WERI-Rb-1 (cell line): ENCODE data around the gene PSD2.

ENCODE experiments used
- DNase-seq: peaks from one replicate; pipeline ENCODE4 v3.0.0-alpha.2; 2020
- H3K27ac ChIP-seq: fragments of 250-450 bp; sonication (Bioruptor Pico); 2 replicates; pipeline ENCODE4 v1.5.1; 2020; ENCODE audit warnings: mild to moderate bottlenecking, moderate library complexity
- H3K27me3 ChIP-seq: fragments of 250-450 bp; sonication (Bioruptor Pico); 2 replicates; pipeline ENCODE4 v1.5.1; 2021; ENCODE audit warnings: mild to moderate bottlenecking, low read depth, moderate library complexity; ENCODE audit not compliant: insufficient read depth, severe bottlenecking
- H3K36me3 ChIP-seq: fragments of 250-450 bp; sonication (Bioruptor Pico); 2 replicates; pipeline ENCODE4 v1.5.1; 2020; ENCODE audit warnings: mild to moderate bottlenecking, moderate library complexity
- H3K4me3 ChIP-seq: 2 replicates; pipeline ENCODE4 v1.5.1; 2011; ENCODE audit warnings: low read depth, mild to moderate bottlenecking, control low read depth, low read length
- H3K9me3 ChIP-seq: fragments of 250-450 bp; sonication (Bioruptor Pico); 2 replicates; pipeline ENCODE4 v1.5.1; 2021; ENCODE audit warnings: mild to moderate bottlenecking, moderate library complexity; ENCODE audit not compliant: severe bottlenecking
- TF ChIP-seq, protein P1 (sequence below): IDR thresholded peaks from 2 replicates; pipeline ENCODE4 v1.5.1; 2011; ENCODE audit warnings: low read depth, mild to moderate bottlenecking, control low read depth, inconsistent platforms, low read length

PSD2 gene

DNA sequence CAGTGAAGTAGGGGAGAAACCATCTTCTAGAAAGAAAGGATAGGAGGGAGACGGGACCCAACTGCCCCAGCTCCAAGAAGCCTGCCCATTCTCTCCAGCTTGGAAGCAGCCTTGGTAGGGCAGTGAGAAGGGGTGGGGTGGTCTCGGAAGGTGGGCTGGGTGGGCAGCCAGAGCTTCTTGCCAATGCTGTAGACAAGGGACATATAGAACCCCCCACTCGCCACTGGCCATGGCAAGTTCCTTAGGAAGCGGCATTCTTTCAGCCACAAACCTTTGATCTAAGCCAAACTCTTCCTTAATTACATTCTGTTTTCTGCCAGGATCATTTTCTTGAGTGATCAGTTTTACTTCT lies 90.2 kb downstream of the PSD2 start:
- DNase-seq = no peak
- Histone ChIP-seq H3K36me3 (no peaks in the 10 kb centered on the region), H3K4me3 (no peak overlapping the region), H3K9me3 (no peaks in the 10 kb centered on the region), H3K27ac (no peak overlapping the region), H3K27me3 (no peaks in the 10 kb centered on the region)
- TF ChIP-seq, protein P1, sequence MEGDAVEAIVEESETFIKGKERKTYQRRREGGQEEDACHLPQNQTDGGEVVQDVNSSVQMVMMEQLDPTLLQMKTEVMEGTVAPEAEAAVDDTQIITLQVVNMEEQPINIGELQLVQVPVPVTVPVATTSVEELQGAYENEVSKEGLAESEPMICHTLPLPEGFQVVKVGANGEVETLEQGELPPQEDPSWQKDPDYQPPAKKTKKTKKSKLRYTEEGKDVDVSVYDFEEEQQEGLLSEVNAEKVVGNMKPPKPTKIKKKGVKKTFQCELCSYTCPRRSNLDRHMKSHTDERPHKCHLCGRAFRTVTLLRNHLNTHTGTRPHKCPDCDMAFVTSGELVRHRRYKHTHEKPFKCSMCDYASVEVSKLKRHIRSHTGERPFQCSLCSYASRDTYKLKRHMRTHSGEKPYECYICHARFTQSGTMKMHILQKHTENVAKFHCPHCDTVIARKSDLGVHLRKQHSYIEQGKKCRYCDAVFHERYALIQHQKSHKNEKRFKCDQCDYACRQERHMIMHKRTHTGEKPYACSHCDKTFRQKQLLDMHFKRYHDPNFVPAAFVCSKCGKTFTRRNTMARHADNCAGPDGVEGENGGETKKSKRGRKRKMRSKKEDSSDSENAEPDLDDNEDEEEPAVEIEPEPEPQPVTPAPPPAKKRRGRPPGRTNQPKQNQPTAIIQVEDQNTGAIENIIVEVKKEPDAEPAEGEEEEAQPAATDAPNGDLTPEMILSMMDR = no peak

GRCh38 chr5:139886213-139886612 lies 90.6 kb downstream of the PSD2 start:
- H3K4me3 ChIP-seq = no peak overlapping the region
- H3K9me3 ChIP-seq = no peaks in the 10 kb centered on the region
- no peak for DNase-seq
- H3K27ac ChIP-seq = no peak overlapping the region
- H3K27me3 ChIP-seq = no peaks in the 10 kb centered on the region
- no peaks in the 10 kb centered on the region for H3K36me3 ChIP-seq
- TF ChIP-seq, protein P1 = no peak

- H3K9me3 ChIP-seq = no peaks in the 10 kb centered on the region
- TF ChIP-seq, protein P1 = no peak
- no peak overlapping the region for H3K27ac ChIP-seq
- no peak for DNase-seq
- no peaks in the 10 kb centered on the region for H3K36me3 ChIP-seq
- no peaks in the 10 kb centered on the region for H3K27me3 ChIP-seq
- no peak overlapping the region for H3K4me3 ChIP-seq
These were observed 92.8 kb downstream of the PSD2 start for GRCh38 chr5:139888370-139888769.

DNA sequence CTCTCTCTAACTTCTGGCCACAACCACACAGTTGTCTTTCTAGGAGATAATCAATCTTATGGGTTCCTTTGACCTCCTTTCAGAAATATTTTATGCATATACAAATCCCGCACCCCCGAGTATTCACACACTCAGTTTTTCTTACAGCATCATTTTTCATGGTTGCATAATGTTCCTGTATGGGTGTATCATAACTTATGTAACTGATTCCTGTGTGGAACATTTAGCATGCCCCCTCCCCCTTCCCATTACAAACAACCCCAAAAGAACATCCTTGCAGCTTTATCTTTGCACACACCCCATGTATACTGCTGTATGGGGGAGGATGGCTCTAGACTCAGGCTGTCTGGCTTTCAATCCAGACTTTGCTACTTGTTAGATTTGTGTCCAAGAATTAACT lies 93.8 kb downstream of the PSD2 start:
- no peaks in the 10 kb centered on the region for H3K9me3 ChIP-seq
- TF ChIP-seq, protein P1 = no peak
- no peak overlapping the region for H3K27ac ChIP-seq
- DNase-seq = no peak
- no peaks in the 10 kb centered on the region for H3K27me3 ChIP-seq
- no peak overlapping the region for H3K4me3 ChIP-seq
- H3K36me3 ChIP-seq = no peaks in the 10 kb centered on the region

- no peak overlapping the region for H3K4me3 ChIP-seq
- H3K27me3 ChIP-seq = no peaks in the 10 kb centered on the region
- H3K27ac ChIP-seq = no peak overlapping the region
These were observed 98.3 kb downstream of the PSD2 start for GRCh38 chr5:139893873-139894272.

More at GRCh38 chr5:139893873-139894272, 98.3 kb downstream of the PSD2 start:
- TF ChIP-seq, protein P1 = no peak
- Histone ChIP-seq H3K9me3 (no peaks in the 10 kb centered on the region), H3K36me3 (no peaks in the 10 kb centered on the region)
- DNase-seq = no peak
